ENCODE measurements around the gene EHD2. TPM values are rescaled to one million over a fixed set of nuclear protein-coding genes. Genes with fewer than 3 reads are reported as not detected.
"Not testable (repeated sequence)": the region's sequence is repeated elsewhere in the genome, so short reads cannot be mapped to it uniquely, and the experiment has no call there.

EHD2 gene
- total RNA-seq, 1 donor from 2014 or later: 268 TPM

DNA sequence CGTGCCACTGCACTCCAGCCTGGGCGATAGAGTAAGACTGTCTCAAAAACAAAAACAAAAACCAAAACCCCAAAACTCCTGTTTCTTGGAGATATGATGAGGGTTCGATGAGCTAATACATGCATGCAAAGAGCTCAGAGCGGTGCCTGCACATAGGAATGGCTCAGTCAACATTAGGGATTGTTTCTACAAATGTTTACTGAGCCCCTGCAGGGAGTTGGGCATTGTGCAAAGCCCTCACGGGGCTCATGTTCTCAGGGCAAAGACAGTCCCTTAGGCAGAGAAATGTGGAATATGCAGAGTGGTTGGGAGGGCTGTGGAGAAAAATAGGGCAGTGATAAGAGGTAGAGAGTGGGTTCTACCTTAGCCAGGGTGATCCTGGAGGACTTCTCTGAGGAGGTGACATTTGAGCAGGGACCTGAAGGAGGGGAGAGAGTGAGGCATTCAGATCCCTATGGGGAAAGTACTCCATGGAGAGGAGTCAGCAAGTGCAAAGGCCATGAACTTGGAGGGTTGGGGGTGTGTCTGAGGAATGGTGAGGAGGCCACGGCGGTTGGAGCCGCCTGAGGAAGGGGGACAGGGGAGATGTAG lies 1.5 kb upstream of the EHD2 start:
- DNase-seq (ENCODE audit: extremely low read depth, low read depth, low spot score): no peak

DNA sequence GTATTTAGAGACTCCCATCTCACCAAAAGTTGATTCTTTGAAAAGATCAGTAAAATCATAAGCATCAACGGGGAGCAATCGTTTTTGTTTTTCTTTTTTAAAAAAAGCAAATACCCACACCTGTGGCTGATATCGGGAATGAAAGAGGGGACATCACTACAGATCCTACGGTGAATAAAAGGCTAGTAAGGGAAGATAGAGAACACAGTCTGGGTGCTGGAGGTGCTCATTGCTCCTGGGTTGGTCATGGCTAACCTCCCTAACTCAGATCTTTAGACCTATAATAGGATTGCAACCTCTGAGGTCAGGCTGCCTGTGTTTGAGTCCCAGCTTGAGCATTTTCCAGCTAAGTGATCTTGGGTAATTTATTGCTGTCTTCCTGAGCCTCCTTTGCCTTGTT lies 1.1 kb downstream of the EHD2 start:
- no peak for DNase-seq (ENCODE audit: extremely low read depth, low read depth, low spot score)

DNA sequence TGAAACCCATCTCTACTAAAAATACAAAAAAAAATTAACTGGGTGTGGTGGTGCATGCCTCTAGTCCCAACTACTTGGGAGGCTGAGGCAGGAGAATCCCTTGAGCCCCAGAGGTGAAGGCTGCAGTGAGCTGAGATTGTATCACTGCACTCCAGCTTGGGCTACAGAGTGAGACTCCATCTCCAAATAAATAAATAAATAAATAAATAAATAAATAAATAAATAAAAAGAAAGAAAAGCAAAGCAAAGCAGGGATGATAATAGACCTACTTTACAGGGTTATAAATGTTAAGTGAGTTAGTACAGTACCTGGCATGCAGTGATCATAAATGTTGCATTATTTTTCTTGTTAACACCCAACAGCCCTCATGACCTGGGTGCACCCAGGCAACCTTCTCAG lies 1.6 kb downstream of the EHD2 start:
- not testable (repeated sequence) for DNase-seq (ENCODE audit: extremely low read depth, low read depth, low spot score)

DNA sequence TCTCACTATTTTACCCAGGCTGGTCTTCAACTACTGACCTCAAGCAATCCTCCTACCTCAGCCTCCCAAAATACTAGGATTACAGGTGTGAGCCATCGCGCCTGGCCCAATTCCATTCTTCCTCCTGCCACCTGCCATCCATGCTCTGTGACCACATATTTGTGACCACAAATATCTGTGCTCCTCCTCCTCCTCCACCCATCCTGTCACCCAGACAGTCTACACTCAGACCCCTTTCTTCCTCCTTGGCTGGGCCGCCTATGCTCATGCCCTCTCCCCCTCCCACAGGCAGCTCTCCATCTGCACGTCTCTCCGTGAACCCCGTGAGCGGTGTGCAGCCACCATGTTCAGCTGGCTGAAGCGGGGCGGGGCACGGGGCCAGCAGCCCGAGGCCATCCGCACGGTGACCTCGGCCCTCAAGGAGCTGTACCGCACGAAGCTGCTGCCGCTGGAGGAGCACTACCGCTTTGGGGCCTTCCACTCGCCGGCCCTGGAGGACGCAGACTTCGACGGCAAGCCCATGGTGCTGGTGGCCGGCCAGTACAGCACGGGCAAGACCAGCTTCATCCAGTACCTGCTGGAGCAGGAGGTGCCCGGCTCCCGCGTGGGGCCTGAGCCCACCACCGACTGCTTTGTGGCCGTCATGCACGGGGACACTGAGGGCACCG lies 3.2 kb downstream of the EHD2 start:
- DNase-seq (ENCODE audit: extremely low read depth, low read depth, low spot score): no peak

DNA sequence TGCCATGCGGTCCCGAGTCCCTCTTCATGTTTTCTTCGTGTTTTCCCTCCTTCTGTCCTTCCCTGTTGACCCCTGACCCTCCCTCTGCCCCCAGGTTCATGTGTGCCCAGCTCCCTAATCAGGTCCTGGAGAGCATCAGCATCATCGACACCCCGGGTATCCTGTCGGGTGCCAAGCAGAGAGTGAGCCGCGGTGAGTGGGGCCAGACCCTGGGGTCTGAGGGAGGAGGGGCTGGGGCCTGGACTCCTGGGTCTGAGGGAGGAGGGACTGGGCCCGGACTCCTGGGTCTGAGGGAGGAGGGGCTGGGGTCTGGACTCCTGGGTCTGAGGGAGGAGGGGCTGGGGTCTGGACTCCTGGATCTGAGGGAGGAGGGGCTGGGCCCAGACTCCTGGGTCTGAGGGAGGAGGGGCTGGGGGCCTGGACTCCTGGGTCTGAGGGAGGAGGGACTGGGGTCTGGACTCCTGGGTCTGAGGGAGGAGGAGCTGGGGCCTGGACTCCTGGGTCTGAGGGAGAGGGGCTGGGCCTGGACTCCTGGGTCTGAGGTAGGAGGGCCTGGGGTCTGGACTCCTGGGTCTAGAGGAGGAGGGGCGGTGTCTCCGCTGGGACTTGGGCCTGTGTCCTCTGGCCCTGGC lies 5.3 kb downstream of the EHD2 start:
- DNase-seq (ENCODE audit: extremely low read depth, low read depth, low spot score): not testable (repeated sequence)

DNA sequence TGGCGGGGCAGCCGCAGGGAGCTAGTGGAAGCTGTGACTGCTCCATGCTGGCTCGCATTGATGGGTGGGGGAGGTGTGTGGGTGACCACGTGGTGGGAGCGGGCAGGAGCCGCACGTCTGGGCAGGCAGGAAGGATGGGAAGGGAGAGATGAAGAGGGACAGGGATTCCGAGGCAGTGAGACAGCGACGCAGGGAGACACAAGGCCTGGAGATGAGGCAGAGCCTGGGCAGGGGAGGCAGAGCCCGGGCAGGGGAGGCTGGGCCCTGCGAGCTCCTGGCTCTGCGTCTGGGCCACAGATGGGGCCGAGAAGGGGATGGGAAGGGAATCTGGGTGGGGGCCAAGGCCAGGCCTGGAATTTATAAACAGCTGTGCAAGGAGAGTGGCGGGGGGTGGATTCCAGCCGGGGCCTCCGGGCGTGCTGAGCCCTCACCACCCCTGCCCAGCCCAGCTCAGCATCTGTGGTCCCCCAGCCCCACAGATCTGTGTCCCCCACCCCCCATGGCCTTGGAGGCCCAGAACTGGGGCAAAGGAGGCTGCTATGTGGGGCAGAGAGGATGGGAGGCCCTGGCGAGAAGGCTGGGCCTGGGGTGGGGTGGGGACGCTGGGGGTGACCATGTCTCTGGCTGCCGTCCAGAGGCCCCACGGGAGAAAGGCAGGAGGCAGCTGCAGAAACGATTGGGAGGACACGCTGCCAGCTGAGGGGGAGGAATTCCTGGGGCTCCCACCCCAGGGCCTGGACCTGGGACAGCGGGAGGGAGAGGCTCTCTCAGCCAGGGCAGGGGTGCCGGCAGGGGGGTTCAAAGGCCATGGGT lies 6.0 kb downstream of the EHD2 start:
- DNase-seq (ENCODE audit: extremely low read depth, low read depth, low spot score): no peak

DNA sequence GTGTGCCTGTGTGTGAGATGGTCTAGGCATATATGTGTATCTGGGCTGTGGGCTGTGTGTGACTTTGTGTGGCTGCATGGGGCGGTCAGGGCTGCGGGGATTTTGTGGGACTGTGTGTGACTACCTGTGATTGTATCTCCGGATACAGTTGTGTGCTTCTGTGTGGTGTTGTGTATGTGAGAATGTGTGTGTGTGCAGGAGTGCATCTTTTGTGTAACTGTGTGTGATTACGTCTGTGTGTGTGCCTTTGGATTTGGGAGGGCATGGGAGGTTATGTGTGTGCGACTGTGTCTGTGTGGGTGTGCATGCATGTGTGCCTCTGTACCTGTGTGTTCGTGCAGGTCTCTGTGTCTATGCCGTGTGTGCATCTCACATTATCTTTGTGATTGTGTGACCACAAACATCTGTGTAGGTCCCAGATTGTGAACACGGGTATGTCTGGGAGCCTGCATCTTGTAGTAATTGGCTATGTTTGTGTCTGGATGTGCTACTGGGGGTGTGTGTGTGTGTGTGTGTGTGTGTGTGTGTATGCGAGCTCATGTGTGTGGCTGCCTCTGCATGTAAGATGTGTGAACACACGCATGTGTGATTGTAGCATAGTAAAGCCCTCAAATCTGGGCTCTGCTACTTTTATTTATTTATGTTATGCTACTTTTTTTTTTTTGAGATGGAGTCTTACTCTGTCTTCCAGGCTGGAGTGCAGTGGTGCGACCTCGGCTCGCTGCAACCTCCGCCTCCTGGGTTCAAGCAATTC lies 7.6 kb downstream of the EHD2 start:
- no peak for DNase-seq (ENCODE audit: extremely low read depth, low read depth, low spot score)

DNA sequence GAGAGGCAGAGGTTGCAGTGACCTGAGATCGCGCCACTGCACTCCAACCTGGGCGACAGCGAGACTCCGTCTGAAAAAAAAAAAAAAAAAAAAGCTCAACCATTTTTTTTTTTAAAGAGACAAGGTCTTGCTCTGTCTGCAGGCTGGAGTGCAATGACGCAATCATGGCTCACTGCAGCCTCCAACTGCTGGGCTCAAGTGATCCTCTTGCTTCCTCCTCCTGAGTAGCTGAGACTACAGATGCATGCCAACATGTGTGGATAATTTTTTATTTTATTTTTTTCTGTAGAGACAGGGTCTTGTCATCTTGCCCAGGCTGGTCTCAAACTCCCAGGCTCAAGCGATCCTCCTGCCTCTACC lies 10.3 kb downstream of the EHD2 start:
- DNase-seq (ENCODE audit: extremely low read depth, low read depth, low spot score): no peak

DNA sequence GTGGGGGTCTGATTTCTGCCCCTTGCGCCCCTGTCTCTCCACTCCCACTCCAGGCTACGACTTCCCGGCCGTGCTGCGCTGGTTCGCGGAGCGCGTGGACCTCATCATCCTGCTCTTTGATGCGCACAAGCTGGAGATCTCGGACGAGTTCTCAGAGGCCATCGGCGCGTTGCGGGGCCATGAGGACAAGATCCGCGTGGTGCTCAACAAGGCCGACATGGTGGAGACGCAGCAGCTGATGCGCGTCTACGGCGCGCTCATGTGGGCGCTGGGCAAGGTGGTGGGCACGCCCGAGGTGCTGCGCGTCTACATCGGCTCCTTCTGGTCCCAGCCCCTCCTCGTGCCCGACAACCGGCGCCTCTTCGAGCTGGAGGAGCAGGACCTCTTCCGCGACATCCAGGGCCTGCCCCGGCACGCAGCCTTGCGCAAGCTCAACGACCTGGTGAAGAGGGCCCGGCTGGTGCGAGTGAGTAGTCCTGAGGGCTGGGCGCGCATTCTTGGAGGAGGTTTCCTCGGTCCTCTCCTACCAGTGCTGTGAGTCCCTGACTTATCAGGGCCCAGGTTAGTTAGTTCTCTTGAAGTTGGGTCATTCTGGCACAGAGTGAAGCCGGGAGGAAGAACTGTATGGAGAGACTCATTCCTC lies 12.7 kb downstream of the EHD2 start:
- DNase-seq (ENCODE audit: extremely low read depth, low read depth, low spot score): no peak

DNA sequence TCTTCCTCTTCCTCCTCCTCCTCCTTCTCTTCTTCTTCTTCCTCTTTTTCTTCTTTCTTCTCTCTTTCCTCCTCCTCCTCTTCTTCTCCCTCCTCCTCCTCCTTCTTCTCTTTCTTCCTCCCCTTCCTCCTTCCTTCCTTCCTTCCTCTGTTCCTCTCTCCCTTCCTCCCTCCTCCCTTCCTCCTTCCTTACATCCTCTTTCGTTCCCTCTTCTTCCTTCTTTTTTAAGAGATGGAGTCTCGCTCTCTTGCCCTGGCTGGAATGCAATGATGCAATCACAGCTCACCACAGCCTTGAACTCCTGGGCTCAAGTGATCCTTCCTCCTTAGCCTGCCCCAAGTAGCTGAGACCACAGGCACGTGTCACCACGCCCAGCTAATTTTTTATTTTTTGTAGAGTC lies 13.2 kb downstream of the EHD2 start:
- no peak for DNase-seq (ENCODE audit: extremely low read depth, low read depth, low spot score)

DNA sequence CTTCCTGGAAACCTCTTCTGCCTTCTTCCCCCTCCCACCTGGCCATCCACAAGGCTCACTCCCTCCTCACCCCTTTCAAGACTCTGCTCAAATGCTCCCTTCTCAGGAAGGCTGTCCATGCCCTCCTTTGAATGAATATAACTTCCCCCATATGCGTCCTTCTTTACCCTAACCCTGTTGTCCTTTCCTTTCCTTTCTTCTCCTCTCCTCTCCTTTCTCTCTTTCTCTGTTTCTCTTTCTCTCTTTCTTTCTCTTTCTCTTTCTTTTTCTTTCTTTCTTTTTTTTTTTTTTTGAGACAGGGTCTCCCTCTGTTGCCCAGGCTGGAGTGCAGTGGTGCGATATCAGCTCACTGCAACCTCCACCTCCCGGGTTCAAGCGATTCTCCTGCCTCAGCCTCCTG lies 15.1 kb downstream of the EHD2 start:
- DNase-seq (ENCODE audit: extremely low read depth, low read depth, low spot score): not testable (repeated sequence)

DNA sequence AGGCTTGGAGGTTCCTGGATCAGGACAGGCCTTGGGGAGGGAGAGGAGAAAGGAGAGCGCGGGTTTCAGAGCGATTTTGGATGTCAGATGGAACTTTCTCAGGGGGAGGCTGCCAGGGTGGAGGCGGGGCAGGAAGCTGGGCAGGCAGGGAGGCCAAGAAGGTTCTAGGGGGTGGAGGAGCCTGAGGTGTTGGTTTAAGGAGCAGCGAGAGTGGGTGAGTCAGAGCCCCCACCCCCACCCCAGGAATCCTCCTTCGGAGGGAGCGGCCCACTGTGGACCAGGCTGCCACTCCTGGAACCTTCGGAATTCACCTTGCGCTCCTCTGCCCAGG lies 16.2 kb downstream of the EHD2 start:
- no peak for DNase-seq (ENCODE audit: extremely low read depth, low read depth, low spot score)

DNA sequence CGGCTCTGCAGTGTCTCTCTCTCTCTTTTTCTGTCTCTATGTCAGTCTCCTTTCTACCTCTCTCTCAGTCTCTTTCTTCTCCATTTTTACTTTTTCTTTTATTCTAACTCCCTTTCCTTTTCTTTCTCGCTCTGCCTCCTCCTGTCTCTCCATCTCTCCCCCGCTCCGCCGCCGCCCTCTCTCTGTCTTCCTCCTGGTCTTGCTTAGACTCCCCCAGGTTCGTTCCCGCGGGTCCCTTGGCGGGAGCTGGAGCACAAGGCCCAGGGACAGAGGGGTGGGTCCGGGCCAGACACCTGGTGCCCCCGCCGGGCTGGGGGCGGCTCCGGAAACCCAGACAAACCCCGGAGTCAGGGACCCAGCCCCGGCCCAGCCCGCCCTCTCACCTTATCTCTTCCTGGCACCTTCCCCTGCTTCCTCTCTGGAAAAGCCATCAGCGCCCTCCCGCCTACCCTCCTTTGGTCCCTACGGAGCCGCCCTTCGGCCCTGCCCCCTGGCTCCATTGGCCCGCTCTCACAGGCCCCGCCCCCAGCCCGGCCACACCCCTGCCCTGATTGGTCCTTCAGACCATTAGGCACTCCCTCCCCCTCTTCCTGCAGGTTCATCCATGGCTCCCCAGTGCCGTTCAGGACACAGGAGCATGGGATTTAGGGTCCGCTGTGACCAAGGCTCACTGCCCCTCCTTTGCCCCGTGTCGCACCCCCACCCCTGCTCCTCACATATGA lies 16.7 kb downstream of the EHD2 start:
- DNase-seq (ENCODE audit: extremely low read depth, low read depth, low spot score): no peak

DNA sequence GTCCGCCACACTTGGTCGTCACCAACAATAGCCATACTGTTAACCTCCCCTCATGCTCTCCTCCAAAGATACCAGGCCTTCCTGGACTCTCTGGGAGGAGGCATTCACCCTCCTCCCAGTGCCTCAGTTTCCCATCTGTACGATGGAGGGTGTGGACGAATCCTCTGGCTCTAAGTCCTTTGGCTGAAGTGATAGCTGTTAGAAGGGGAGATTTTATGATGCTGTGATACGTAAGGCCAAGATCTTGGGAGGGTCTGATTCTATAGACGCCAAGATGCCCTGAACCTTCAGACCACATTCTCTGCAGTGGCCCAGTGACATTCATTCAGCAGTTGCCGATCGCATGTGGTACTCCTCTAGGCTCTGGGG lies 17.3 kb downstream of the EHD2 start:
- DNase-seq (ENCODE audit: extremely low read depth, low read depth, low spot score): no peak

DNA sequence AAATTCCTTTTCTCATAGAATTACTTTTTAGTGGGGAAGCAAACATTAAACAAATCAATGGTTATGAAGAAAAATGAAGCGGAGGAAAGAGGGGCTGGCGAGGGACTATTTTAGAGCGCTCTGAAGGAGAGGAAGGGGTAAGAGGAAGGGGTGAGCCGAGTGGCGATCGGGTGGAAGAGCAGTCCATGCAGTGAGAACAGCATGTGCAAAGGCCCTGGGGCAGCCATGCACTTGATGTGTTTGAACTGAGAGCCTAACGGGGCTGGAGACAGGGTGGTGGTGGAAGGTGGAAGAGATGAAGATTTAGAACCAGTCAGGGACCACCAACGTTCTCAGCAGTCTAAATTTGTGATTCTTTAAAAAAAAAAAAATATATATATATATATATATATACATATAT lies 17.7 kb downstream of the EHD2 start:
- DNase-seq (ENCODE audit: extremely low read depth, low read depth, low spot score): no peak

DNA sequence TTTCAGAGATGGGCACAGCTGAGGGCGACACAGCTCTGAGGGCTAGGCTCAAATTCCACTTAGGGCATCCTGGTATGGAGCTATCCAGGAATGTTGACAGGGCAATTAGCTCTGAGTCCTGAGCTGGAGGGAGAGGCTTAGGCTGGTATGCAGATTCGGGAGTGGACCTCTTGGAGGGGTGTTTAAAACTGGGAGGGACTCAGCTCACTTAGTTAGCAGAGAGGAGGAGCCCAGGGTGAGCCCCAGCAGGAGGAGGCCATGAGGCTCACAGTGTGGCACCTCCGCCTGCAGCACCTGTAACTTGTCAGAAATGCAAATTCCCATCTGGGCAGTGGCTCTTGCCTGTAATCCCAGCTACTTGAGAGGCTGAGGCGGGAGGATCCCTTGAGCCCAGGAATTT lies 21.9 kb downstream of the EHD2 start:
- DNase-seq (ENCODE audit: extremely low read depth, low read depth, low spot score): no peak

DNA sequence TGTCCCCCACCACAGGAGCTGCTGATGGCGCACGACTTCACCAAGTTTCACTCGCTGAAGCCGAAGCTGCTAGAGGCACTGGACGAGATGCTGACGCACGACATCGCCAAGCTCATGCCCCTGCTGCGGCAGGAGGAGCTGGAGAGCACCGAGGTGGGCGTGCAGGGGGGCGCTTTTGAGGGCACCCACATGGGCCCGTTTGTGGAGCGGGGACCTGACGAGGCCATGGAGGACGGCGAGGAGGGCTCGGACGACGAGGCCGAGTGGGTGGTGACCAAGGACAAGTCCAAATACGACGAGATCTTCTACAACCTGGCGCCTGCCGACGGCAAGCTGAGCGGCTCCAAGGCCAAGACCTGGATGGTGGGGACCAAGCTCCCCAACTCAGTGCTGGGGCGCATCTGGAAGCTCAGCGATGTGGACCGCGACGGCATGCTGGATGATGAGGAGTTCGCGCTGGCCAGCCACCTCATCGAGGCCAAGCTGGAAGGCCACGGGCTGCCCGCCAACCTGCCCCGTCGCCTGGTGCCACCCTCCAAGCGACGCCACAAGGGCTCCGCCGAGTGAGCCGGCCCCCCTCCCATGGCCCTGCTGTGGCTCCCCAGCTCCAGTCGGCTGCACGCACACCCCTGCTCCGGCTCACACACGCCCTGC lies 27.8 kb downstream of the EHD2 start:
- no peak for DNase-seq (ENCODE audit: extremely low read depth, low read depth, low spot score)

DNA sequence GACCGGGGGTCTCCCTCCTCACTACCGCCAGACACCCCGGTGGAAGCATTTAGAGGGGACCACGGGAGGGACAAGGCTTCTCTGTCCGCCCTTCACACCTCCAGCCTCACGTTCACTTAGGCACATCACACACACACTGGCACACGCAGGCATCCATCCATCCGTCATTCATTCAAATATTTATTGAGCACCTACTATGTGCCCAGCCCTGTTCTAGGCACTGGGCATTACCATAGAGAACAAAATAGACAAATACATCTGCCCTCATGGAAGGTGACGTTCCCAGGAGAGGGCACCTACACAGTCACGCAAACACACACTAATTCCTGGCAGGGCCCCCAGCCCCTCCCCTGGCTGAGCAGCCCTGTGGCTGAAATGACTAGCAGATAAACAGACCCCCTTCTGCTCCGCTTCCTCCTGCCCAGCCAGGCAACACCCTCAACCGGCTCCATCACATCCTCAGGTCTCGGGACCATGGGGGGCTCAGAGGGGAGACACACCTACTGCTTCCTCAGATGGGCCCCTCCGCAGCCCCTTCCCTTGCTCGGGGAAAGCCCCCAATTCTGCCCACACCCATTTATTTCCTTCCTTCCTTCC lies 28.4 kb downstream of the EHD2 start:
- no peak for DNase-seq (ENCODE audit: extremely low read depth, low read depth, low spot score)

DNA sequence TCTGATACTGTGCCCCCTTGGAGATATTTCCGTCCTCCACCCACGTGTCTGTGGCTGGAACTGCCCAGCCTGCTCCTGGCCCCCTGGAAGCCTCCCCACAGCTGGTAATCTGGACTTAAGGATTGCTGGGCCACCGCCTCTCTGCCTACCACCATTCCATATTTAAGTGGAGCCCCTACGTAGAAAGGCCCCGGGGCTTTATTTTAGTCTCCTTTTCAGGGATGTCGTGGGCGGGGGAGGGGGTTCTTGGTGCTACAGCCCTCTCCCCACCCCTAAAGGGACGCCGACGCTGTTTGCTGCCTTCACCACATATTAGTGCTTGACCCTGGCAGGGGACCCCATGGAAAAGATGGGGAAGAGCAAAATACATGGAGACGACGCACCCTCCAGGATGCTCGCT lies 29.4 kb downstream of the EHD2 start:
- no peak for DNase-seq (ENCODE audit: extremely low read depth, low read depth, low spot score)
